Effector memory CD8-positive, alpha-beta T cell (primary cell): Measurements from ENCODE around the gene PSEN1.

ENCODE experiments used
- ATAC-seq: fragments of 150-1000 bp; cut with Tn5 transposase; replicated peaks from 2 replicates; pipeline ENCODE4 v1.10.0; 2021; ENCODE audit warnings: mild to moderate bottlenecking, moderate library complexity
- DNase-seq, 3 experiments: peaks; one replicate each; pipeline ENCODE4 v3.0.0; 2021
- H3K27ac Mint-ChIP-seq, 2 donors: one replicate each; pipeline ENCODE4 v1.8.0; 2022; ENCODE audit warnings: mild to moderate bottlenecking in 2 of 2, mixed read lengths in 2 of 2, moderate library complexity in 2 of 2
- H3K27me3 Mint-ChIP-seq, 2 donors: one replicate each; pipeline ENCODE4 v1.8.0; 2022; ENCODE audit warnings: mixed read lengths in 2 of 2
- H3K36me3 Mint-ChIP-seq: one replicate; pipeline ENCODE4 v1.8.0; 2022; ENCODE audit warnings: mild to moderate bottlenecking, moderate library complexity, mixed read lengths; ENCODE audit not compliant: insufficient read depth
- H3K4me1 Mint-ChIP-seq, 2 donors: one replicate each; pipeline ENCODE4 v1.8.0; 2022; ENCODE audit warnings: low read depth in 2 of 2, mixed read lengths in 2 of 2
- H3K4me3 Mint-ChIP-seq, 2 donors: one replicate each; pipeline ENCODE4 v1.8.0; 2022; ENCODE audit warnings: mild to moderate bottlenecking in 2 of 2, mixed read lengths in 2 of 2, moderate library complexity in 2 of 2
- H3K9me3 Mint-ChIP-seq, 2 donors: one replicate each; pipeline ENCODE4 v1.8.0; 2022; ENCODE audit warnings: mixed read lengths in 2 of 2

Gene PSEN1

GRCh38 chr14:73261520-73262426 is 125.5 kb downstream of the PSEN1 start:
- H3K36me3 Mint-ChIP-seq, result no peaks in the 10 kb centered on the region
- H3K4me1 Mint-ChIP-seq, result no peaks in the 10 kb centered on the region
- H3K27me3 Mint-ChIP-seq, result peaks cover 14 to 36% of the 10 kb centered on the region in 2 donors
- DNase-seq (no peak), ATAC-seq (no peak)
- H3K4me3 Mint-ChIP-seq, result no peak overlapping the region
- no peaks in the 10 kb centered on the region for H3K9me3 Mint-ChIP-seq
- H3K27ac Mint-ChIP-seq, result no peak overlapping the region

GRCh38 chr14:73262427-73263183 is 126.3 kb downstream of the PSEN1 start:
- Mint-ChIP-seq H3K36me3 (no peaks in the 10 kb centered on the region), H3K4me3 (no peak overlapping the region), H3K27ac (no peak overlapping the region), H3K9me3 (no peaks in the 10 kb centered on the region), H3K4me1 (no peaks in the 10 kb centered on the region), H3K27me3 (peaks cover 14 to 36% of the 10 kb centered on the region in 2 donors)
- ATAC-seq, result no peak
- DNase-seq, result no peak

- DNase-seq, result no peak
- H3K36me3 Mint-ChIP-seq, result no peaks in the 10 kb centered on the region
- ATAC-seq, result no peak
- no peaks in the 10 kb centered on the region for H3K9me3 Mint-ChIP-seq
- H3K4me1 Mint-ChIP-seq, result no peaks in the 10 kb centered on the region
- no peak overlapping the region for H3K4me3 Mint-ChIP-seq
- no peak overlapping the region for H3K27ac Mint-ChIP-seq
- peaks cover 14 to 36% of the 10 kb centered on the region in 2 donors for H3K27me3 Mint-ChIP-seq
Observed at GRCh38 chr14:73263606-73264005, 127.3 kb downstream of the PSEN1 start.

- DNase-seq (no peak), ATAC-seq (no peak)
- Mint-ChIP-seq H3K27me3 (peaks cover 14 to 36% of the 10 kb centered on the region in 2 donors), H3K27ac (peak overlapping the region in 1 of 2 donors; percentile 23), H3K4me3 (no peak overlapping the region), H3K9me3 (no peaks in the 10 kb centered on the region), H3K36me3 (no peaks in the 10 kb centered on the region), H3K4me1 (peaks cover 0 to 2% of the 10 kb centered on the region in 2 donors)
Observed at GRCh38 chr14:73264080-73264884, 128.0 kb downstream of the PSEN1 start.

GRCh38 chr14:73264885-73265720 is 128.8 kb downstream of the PSEN1 start:
- Mint-ChIP-seq H3K27ac (peak overlapping the region in 1 of 2 donors; percentile 23), H3K4me1 (peaks cover under 1 to 6% of the 10 kb centered on the region in 2 donors), H3K9me3 (no peaks in the 10 kb centered on the region), H3K27me3 (peaks cover 15 to 36% of the 10 kb centered on the region in 2 donors), H3K36me3 (peaks cover 3% of the 10 kb centered on the region), H3K4me3 (no peak overlapping the region)
- DNase-seq (no peak), ATAC-seq (no peak)

- H3K4me3 Mint-ChIP-seq, result no peak overlapping the region
- H3K4me1 Mint-ChIP-seq, result peaks cover 5 to 12% of the 10 kb centered on the region in 2 donors
- H3K36me3 Mint-ChIP-seq, result peaks cover 3% of the 10 kb centered on the region
- no peak for ATAC-seq
- peak overlapping the region in 1 of 2 donors; percentile 4 for H3K27ac Mint-ChIP-seq
- DNase-seq, result no peak
- H3K9me3 Mint-ChIP-seq, result no peaks in the 10 kb centered on the region
- peaks cover 21 to 36% of the 10 kb centered on the region in 2 donors for H3K27me3 Mint-ChIP-seq
Observed at GRCh38 chr14:73265721-73266046, 129.4 kb downstream of the PSEN1 start.

GRCh38 chr14:73266317-73266716 is 130.0 kb downstream of the PSEN1 start:
- H3K9me3 Mint-ChIP-seq, result no peaks in the 10 kb centered on the region
- H3K27me3 Mint-ChIP-seq, result peaks cover 24 to 30% of the 10 kb centered on the region in 2 donors
- peaks cover 3% of the 10 kb centered on the region for H3K36me3 Mint-ChIP-seq
- no peak overlapping the region for H3K27ac Mint-ChIP-seq
- peaks cover 5 to 13% of the 10 kb centered on the region in 2 donors for H3K4me1 Mint-ChIP-seq
- no peak for ATAC-seq
- DNase-seq, result no peak
- H3K4me3 Mint-ChIP-seq, result no peak overlapping the region

- H3K27me3 Mint-ChIP-seq, result peaks cover 23 to 24% of the 10 kb centered on the region in 2 donors
- H3K4me3 Mint-ChIP-seq, result no peak overlapping the region
- H3K36me3 Mint-ChIP-seq, result peaks cover 5% of the 10 kb centered on the region
- no peaks in the 10 kb centered on the region for H3K9me3 Mint-ChIP-seq
- H3K4me1 Mint-ChIP-seq, result peaks cover 5 to 13% of the 10 kb centered on the region in 2 donors
- H3K27ac Mint-ChIP-seq, result no peak overlapping the region
- no peak for DNase-seq
- ATAC-seq, result no peak
Observed at GRCh38 chr14:73267474-73267873, 131.2 kb downstream of the PSEN1 start.

GRCh38 chr14:73269729-73270531 is 133.6 kb downstream of the PSEN1 start:
- H3K27ac Mint-ChIP-seq, result peak overlapping the region in 1 of 2 donors; percentile 35
- peak; percentile 42 for ATAC-seq

GRCh38 chr14:73272393-73272792 is 136.1 kb downstream of the PSEN1 start:
- no peak overlapping the region for H3K27ac Mint-ChIP-seq
- H3K36me3 Mint-ChIP-seq, result peaks cover 5% of the 10 kb centered on the region
- H3K4me3 Mint-ChIP-seq, result no peak overlapping the region
- no peaks in the 10 kb centered on the region for H3K9me3 Mint-ChIP-seq
- no peak for DNase-seq
- peaks cover 5 to 13% of the 10 kb centered on the region in 2 donors for H3K4me1 Mint-ChIP-seq
- no peak for ATAC-seq
- H3K27me3 Mint-ChIP-seq, result peaks cover 0 to 9% of the 10 kb centered on the region in 2 donors

More at GRCh38 chr14:73269729-73270531, 133.6 kb downstream of the PSEN1 start:
- Mint-ChIP-seq H3K4me3 (peak overlapping the region; percentile 56 to 60), H3K36me3 (peaks cover 5% of the 10 kb centered on the region), H3K9me3 (no peaks in the 10 kb centered on the region), H3K4me1 (peaks cover 5 to 13% of the 10 kb centered on the region in 2 donors), H3K27me3 (peaks cover 5 to 11% of the 10 kb centered on the region in 2 donors)
- no peak for DNase-seq
